ENCODE measurements around the gene KCNK16. TPM values are rescaled to one million over a fixed set of nuclear protein-coding genes. Genes with fewer than 3 reads are reported as not detected.

Gene KCNK16
- total RNA-seq, 1 donor from 2014 or later = not detected

DNA sequence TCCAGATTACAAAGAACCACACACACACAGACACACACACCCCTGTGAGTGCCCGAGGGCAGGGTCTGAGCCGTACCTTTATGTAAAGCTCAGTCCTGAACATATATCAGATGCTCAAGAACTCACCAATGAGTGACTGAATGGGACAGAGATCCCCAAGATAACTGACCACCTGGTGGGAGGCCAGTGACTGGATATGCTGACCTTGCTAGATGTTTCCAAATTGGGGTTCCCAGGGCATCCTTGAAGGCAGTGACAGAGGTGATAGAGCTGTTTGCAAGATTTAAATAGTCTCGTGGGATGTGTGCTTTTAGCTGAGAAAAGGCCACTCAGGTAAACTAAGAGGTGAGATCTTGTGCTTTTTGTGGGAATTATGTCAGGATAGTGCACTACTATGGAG is 47.6 kb downstream of the KCNK16 start:
- no peaks in the 10 kb centered on the region for H3K36me3 ChIP-seq (ENCODE audit: insufficient read depth, low read length)
- no peaks in the 10 kb centered on the region for H4K20me1 ChIP-seq (ENCODE audit: insufficient read depth, low read length)
- peaks cover 3% of the 10 kb centered on the region for H3K9me3 Mint-ChIP-seq (ENCODE audit: unreplicated experiment)
- H3K36me3 Mint-ChIP-seq (ENCODE audit: low read depth, unreplicated experiment) = no peaks in the 10 kb centered on the region
- DNase-seq (ENCODE audit: low read depth) = no peak
- no peak overlapping the region for H3K4me3 Mint-ChIP-seq (ENCODE audit: unreplicated experiment)
- H3K27ac ChIP-seq (ENCODE audit: low read depth, low read length) = no peak overlapping the region
- H3K27ac Mint-ChIP-seq (ENCODE audit: unreplicated experiment) = no peak overlapping the region
- H3K9me3 ChIP-seq (ENCODE audit: insufficient read depth, low read depth, low read length) = no peaks in the 10 kb centered on the region
- peaks cover 63% of the 10 kb centered on the region for H3K27me3 Mint-ChIP-seq (ENCODE audit: low read depth, unreplicated experiment)
- H3K79me2 ChIP-seq (ENCODE audit: insufficient read depth, low read length) = no peaks in the 10 kb centered on the region
- H2AFZ ChIP-seq (ENCODE audit: low read depth, low read length) = no peak overlapping the region
- H3K4me3 ChIP-seq (ENCODE audit: insufficient read depth, low read depth, low read length) = no peak overlapping the region
- H3K27me3 ChIP-seq (ENCODE audit: insufficient read depth, low read length) = no peaks in the 10 kb centered on the region
- H3K4me1 ChIP-seq (ENCODE audit: insufficient read depth, low read length) = no peaks in the 10 kb centered on the region
- H3K9ac ChIP-seq (ENCODE audit: low read length) = no peak overlapping the region
- TF ChIP-seq, protein P1, sequence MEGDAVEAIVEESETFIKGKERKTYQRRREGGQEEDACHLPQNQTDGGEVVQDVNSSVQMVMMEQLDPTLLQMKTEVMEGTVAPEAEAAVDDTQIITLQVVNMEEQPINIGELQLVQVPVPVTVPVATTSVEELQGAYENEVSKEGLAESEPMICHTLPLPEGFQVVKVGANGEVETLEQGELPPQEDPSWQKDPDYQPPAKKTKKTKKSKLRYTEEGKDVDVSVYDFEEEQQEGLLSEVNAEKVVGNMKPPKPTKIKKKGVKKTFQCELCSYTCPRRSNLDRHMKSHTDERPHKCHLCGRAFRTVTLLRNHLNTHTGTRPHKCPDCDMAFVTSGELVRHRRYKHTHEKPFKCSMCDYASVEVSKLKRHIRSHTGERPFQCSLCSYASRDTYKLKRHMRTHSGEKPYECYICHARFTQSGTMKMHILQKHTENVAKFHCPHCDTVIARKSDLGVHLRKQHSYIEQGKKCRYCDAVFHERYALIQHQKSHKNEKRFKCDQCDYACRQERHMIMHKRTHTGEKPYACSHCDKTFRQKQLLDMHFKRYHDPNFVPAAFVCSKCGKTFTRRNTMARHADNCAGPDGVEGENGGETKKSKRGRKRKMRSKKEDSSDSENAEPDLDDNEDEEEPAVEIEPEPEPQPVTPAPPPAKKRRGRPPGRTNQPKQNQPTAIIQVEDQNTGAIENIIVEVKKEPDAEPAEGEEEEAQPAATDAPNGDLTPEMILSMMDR (IDR thresholded peaks at IDR 0.05; ENCODE audit: insufficient read depth, low read depth, low read length) = no peak
- TF ChIP-seq EZH2 (IDR thresholded peaks at IDR 0.05; ENCODE audit: insufficient read depth, low read length) = no peak
- no peak overlapping the region for H3K4me2 ChIP-seq (ENCODE audit: low read length)
- H3K4me1 Mint-ChIP-seq (ENCODE audit: low read depth, unreplicated experiment) = peaks cover 3% of the 10 kb centered on the region
- FAIRE-seq = no peak

DNA sequence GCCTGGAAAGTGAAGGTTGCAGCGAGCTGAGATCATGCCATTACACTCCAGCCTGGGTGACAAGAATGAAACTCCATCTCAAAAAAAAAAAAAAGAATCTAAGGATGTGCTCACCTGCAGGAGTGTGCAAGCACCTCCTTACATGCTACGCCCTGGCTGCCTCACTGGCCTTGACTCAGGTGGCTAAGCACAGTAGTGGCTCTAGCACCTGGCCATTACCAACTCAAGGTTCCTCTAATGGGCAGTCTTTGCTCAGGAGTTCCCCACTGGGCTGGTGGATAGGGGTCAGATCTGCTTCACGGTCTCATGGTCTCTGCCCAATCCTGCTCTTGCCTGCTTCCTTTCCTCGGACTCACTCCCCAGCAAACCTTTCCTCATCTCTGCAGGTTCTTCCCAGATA is 48.0 kb downstream of the KCNK16 start:
- H3K4me2 ChIP-seq (ENCODE audit: low read length) = no peak overlapping the region
- H2AFZ ChIP-seq (ENCODE audit: low read depth, low read length) = no peak overlapping the region
- no peaks in the 10 kb centered on the region for H3K27me3 ChIP-seq (ENCODE audit: insufficient read depth, low read length)
- no peaks in the 10 kb centered on the region for H3K9me3 ChIP-seq (ENCODE audit: insufficient read depth, low read depth, low read length)
- no peaks in the 10 kb centered on the region for H3K36me3 Mint-ChIP-seq (ENCODE audit: low read depth, unreplicated experiment)
- no peak for TF ChIP-seq EZH2 (IDR thresholded peaks at IDR 0.05; ENCODE audit: insufficient read depth, low read length)
- TF ChIP-seq, protein P1 (IDR thresholded peaks at IDR 0.05; ENCODE audit: insufficient read depth, low read depth, low read length) = no peak
- H3K4me1 ChIP-seq (ENCODE audit: insufficient read depth, low read length) = no peaks in the 10 kb centered on the region
- no peak overlapping the region for H3K27ac Mint-ChIP-seq (ENCODE audit: unreplicated experiment)
- H3K27me3 Mint-ChIP-seq (ENCODE audit: low read depth, unreplicated experiment) = peaks cover 60% of the 10 kb centered on the region
- H3K27ac ChIP-seq (ENCODE audit: low read depth, low read length) = no peak overlapping the region
- peaks cover 3% of the 10 kb centered on the region for H3K4me1 Mint-ChIP-seq (ENCODE audit: low read depth, unreplicated experiment)
- FAIRE-seq (no peak), DNase-seq (ENCODE audit: low read depth) (no peak)
- no peaks in the 10 kb centered on the region for H3K36me3 ChIP-seq (ENCODE audit: insufficient read depth, low read length)
- H3K9ac ChIP-seq (ENCODE audit: low read length) = no peak overlapping the region
- peaks cover 3% of the 10 kb centered on the region for H3K9me3 Mint-ChIP-seq (ENCODE audit: unreplicated experiment)
- no peaks in the 10 kb centered on the region for H4K20me1 ChIP-seq (ENCODE audit: insufficient read depth, low read length)
- no peaks in the 10 kb centered on the region for H3K79me2 ChIP-seq (ENCODE audit: insufficient read depth, low read length)
- no peak overlapping the region for H3K4me3 Mint-ChIP-seq (ENCODE audit: unreplicated experiment)
- H3K4me3 ChIP-seq (ENCODE audit: insufficient read depth, low read depth, low read length) = no peak overlapping the region

DNA sequence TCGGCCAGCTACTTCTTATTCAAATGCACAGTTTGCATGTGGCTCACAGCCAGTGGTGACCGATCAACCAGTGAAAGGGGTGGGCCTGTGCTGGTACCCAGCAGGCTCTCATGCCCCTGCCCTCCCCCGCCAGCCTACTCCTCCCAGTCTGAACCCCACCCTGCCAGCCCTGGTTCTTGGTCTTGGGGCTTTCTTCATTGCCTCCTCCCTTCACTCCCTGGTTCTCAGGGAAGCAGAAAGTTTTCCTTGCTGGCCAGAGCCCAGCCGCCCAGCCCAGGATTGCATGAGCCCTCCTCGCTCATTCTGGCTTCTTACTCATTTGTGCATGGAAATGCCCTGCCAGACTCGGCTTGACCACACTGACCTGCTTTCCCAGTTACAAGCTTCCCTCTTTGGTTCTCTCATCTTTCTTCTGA is 49.1 kb downstream of the KCNK16 start:
- no peak overlapping the region for H3K27ac ChIP-seq (ENCODE audit: low read depth, low read length)
- H3K27me3 Mint-ChIP-seq (ENCODE audit: low read depth, unreplicated experiment) = peaks cover 54% of the 10 kb centered on the region
- no peaks in the 10 kb centered on the region for H3K4me1 ChIP-seq (ENCODE audit: insufficient read depth, low read length)
- no peak overlapping the region for H3K9ac ChIP-seq (ENCODE audit: low read length)
- H3K27me3 ChIP-seq (ENCODE audit: insufficient read depth, low read length) = no peaks in the 10 kb centered on the region
- no peak overlapping the region for H3K4me3 Mint-ChIP-seq (ENCODE audit: unreplicated experiment)
- no peaks in the 10 kb centered on the region for H3K9me3 ChIP-seq (ENCODE audit: insufficient read depth, low read depth, low read length)
- H3K9me3 Mint-ChIP-seq (ENCODE audit: unreplicated experiment) = peaks cover 3% of the 10 kb centered on the region
- DNase-seq (ENCODE audit: low read depth) (no peak), FAIRE-seq (no peak)
- H3K36me3 Mint-ChIP-seq (ENCODE audit: low read depth, unreplicated experiment) = no peaks in the 10 kb centered on the region
- no peaks in the 10 kb centered on the region for H3K79me2 ChIP-seq (ENCODE audit: insufficient read depth, low read length)
- no peak overlapping the region for H3K27ac Mint-ChIP-seq (ENCODE audit: unreplicated experiment)
- no peak overlapping the region for H3K4me2 ChIP-seq (ENCODE audit: low read length)
- H2AFZ ChIP-seq (ENCODE audit: low read depth, low read length) = no peak overlapping the region
- no peaks in the 10 kb centered on the region for H3K36me3 ChIP-seq (ENCODE audit: insufficient read depth, low read length)
- H3K4me3 ChIP-seq (ENCODE audit: insufficient read depth, low read depth, low read length) = no peak overlapping the region
- peaks cover 6% of the 10 kb centered on the region for H3K4me1 Mint-ChIP-seq (ENCODE audit: low read depth, unreplicated experiment)
- no peaks in the 10 kb centered on the region for H4K20me1 ChIP-seq (ENCODE audit: insufficient read depth, low read length)
- TF ChIP-seq, protein P1 (IDR thresholded peaks at IDR 0.05; ENCODE audit: insufficient read depth, low read depth, low read length) = no peak
- no peak for TF ChIP-seq EZH2 (IDR thresholded peaks at IDR 0.05; ENCODE audit: insufficient read depth, low read length)

Data from astrocyte (in vitro differentiated cells and primary cell).